HG03571 (cell line): ENCODE measurements around the gene COL18A1.

Experiments used
- ATAC-seq: cut with Tn5 transposase; IDR thresholded peaks from one replicate; pipeline ENCODE4 v1.9.1; 2021; ENCODE audit not compliant: unreplicated experiment

COL18A1 gene

GRCh38 chr21:45381865-45382696 is 22.9 kb upstream of the COL18A1 start:
- no peak for ATAC-seq

DNA sequence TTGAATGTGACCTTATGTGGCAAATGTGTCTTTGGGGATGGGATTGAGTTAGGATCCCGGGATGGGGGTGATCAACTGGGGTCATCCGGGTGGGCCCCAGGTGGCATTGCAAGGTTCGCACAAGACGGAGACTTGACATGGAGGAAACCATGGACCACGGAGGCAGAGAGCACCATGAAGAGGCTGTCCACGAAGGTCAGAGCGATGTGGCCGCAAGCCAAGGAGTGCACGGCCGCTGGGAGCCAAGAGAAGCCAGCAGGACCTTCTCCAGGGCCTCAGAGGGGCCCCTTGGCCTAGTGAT is 22.3 kb upstream of the COL18A1 start:
- no peak for ATAC-seq

- ATAC-seq, result no peak
Observed at GRCh38 chr21:45383111-45383614, 21.8 kb upstream of the COL18A1 start.

- no peak for ATAC-seq
Observed at GRCh38 chr21:45383615-45384201, 21.3 kb upstream of the COL18A1 start.

GRCh38 chr21:45384656-45385548 is 20.1 kb upstream of the COL18A1 start:
- ATAC-seq, result no peak

GRCh38 chr21:45385549-45386050 is 19.4 kb upstream of the COL18A1 start:
- no peak for ATAC-seq

DNA sequence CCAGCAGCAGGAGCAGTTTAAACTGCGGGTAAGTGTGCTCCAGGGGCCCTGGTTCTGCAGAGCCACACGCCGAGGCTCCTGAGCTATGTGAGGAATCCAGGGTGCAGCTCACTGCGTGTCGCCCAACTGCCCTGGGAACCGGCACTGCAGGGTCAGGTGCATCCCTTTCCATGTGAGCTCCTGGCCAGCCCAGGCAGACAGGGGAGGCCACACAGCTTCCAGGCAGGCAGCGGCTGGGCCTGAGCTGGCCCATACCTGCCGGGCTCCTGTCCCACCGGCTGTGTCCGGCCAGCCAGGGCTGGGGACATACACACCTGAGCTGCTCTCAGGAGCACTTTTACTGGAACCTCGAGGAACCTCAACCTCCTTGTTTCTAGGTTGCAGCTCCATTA is 18.6 kb upstream of the COL18A1 start:
- no peak for ATAC-seq

- ATAC-seq, result no peak
Observed at GRCh38 chr21:45386728-45387371, 18.1 kb upstream of the COL18A1 start.

GRCh38 chr21:45387506-45387905 is 17.5 kb upstream of the COL18A1 start:
- ATAC-seq, result no peak

GRCh38 chr21:45388011-45388521 is 16.9 kb upstream of the COL18A1 start:
- no peak for ATAC-seq

- no peak for ATAC-seq
Observed at GRCh38 chr21:45388611-45389296, 16.2 kb upstream of the COL18A1 start.

DNA sequence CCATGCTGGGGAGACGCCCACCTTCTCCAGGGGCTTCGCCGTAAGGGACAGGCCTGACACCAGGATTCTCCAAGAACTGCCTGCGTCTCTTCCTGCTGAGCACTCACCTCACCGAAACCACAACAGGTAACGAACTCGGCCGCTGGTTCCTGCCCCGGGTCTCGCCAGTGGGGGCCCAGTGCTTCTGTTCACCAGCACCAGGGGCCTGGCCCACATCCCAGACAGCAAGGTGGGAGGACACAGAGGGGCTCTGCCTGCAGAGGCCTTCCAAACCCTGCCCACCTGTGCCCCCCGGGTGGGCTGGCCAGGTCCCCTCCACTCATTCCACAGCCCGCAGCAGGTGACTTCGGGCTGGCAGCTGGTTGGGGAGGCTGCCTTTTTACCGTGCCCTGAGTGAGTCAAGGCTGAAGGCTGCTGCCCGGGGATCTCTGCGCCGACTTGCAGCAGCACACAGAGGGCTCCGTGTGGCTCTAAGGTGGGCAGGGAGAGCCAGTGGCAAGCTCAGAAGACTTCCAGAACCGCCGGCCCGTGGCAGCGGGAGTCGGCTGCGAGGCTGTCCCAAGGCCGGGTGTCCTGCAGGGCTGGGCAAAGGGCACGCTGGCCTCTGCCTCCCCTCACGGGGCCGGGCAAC is 14.7 kb upstream of the COL18A1 start:
- ATAC-seq, result no peak

DNA sequence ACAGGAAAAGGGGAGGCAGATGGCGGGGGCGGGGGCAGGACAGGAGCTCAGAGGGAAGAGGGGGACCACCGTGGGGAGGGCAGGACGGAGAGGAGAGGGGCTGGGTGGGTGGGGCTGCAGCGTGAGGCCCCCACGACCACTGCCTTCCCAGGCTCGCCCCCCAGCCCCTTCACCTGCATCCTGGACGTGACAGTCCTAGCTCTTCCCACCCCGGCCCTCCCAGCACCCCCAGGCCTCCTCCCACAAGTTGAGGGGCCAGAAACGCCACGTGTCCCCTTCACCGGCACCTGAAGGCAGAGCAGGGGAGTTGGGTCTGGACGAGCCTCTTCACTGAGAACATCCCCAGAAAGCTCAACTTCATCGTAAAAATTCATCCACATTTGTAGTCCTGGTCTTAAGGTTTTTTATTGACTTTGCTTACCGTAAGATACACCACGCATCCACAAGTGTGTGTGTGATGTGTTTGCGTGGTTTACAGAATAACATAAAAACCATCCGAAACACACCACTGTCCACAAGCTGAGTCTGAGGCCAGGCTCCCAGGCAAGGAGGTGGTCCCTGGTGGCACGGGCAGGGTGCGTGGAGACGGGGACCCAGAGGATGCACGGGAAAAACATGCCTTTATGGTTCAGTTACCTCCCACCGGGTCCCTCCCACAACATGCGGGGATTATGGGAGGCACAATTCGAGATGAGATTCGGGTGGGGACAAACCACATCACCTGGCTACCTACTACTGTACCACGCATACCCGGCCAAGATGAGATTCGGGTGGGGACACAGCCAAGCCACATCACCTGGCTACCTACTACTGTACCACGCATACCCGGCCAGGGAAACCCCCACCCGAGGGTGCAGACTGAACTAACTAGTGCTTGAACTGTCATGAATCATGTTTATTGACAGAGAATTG is 13.9 kb upstream of the COL18A1 start:
- no peak for ATAC-seq

GRCh38 chr21:45391743-45392572 is 13.0 kb upstream of the COL18A1 start:
- no peak for ATAC-seq

- no peak for ATAC-seq
Observed at GRCh38 chr21:45392573-45392971, 12.4 kb upstream of the COL18A1 start.

GRCh38 chr21:45393021-45393420 is 11.9 kb upstream of the COL18A1 start:
- ATAC-seq, result no peak

- ATAC-seq, result no peak
Observed at GRCh38 chr21:45393833-45394638, 10.9 kb upstream of the COL18A1 start.
